Measurements from ENCODE around the gene DNAH14. TPM values are rescaled to one million over a fixed set of nuclear protein-coding genes. Genes with fewer than 3 reads are reported as not detected.

DNAH14 gene
- total and polyA plus RNA-seq, 4 donors: 2.7 to 19.8 (median 9.6) TPM

DNA sequence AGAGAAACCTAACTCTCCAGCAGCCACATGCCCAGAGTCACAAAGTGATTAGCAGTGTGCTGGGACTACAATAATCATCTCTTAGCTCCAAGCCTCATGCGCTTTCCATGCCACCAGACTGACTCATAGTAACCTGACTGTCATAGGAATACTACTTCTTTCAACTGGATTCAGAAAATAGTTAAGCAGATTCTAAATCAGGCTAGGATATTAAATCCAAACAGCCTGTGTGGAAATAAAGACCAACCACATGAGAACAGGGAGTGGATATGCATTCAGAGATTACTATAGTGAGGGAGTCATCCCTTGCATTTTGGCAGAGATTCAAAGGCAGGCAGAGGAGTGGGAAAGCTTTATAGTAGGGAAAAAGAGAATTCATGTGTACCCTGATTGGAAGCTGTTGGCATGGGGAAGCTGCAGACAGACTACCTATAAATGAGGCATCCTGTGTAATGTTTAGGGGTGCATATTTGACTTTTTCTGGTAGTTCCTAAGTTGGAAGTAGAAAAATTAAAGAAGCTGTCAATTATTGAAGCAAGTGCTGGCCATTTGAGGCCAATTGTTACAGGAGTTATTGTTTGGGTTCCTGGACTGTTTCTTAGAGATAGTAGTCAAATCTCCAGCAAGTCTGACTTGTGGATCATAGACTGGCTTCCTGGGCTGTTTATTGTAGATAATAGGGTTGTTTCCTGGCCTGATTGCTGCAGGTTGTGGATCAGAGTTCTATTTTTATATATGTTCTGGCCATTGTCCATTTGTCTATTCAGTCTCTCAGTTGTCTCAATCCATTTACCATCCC lies 31.7 kb upstream of the DNAH14 start:
- H3K4me3 ChIP-seq (ENCODE audit: low read depth in 1 of 3, low read length in 3 of 3): no peak overlapping the region
- no peaks in the 10 kb centered on the region for H3K27me3 ChIP-seq (ENCODE audit: control insufficient read depth in 4 of 4, insufficient read depth in 4 of 4, low read length in 3 of 4)
- TF ChIP-seq, protein P1, sequence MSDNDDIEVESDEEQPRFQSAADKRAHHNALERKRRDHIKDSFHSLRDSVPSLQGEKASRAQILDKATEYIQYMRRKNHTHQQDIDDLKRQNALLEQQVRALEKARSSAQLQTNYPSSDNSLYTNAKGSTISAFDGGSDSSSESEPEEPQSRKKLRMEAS (IDR thresholded peaks at IDR 0.05): no peak
- TF ChIP-seq FOXA2 (IDR thresholded peaks at IDR 0.05) (no peak), GABPA (IDR thresholded peaks at IDR 0.05 in 1 of 2, conservative IDR thresholded peaks at IDR 0.05 in 1 of 2) (no peak)
- H3K27ac ChIP-seq (ENCODE audit: low read depth in 1 of 2, low read length in 2 of 2): no peak overlapping the region
- H3K9ac ChIP-seq (ENCODE audit: low read depth in 1 of 2, low read length in 2 of 2): no peak overlapping the region
- no peaks in the 10 kb centered on the region for H3K36me3 ChIP-seq (ENCODE audit: control insufficient read depth in 4 of 4, insufficient read depth in 3 of 4, low read depth in 1 of 4, low read length in 3 of 4)
- 49% methylated on average over 1 of the region's 1 CpG for WGBS
- H3K9me3 ChIP-seq (ENCODE audit: control insufficient read depth in 4 of 4, low read length in 3 of 4): peaks cover 0 to 2% (median 0%) of the 10 kb centered on the region in 4 donors
- H3K4me1 ChIP-seq (ENCODE audit: control insufficient read depth in 4 of 4, insufficient read depth in 4 of 4, low read length in 3 of 4): no peaks in the 10 kb centered on the region
- no peak for DNase-seq (ENCODE audit: low spot score)

DNA sequence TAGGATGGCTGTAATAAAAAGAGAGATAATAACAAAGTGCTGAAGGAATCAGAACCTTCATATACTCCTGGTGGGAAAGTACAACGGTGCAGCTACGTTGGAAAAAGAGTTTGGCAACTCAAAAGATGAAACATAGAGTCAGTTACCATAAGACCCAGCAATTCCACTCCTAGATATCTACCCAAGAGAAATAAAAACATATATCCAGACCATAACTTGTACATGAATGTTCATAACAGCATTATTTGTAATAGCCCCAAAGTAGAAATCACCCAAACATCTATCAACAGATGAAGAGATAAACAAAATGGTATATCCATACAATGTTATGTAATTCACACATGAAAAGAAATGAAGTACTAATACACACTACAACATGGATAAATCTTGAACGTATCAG lies 30.5 kb upstream of the DNAH14 start:
- Histone ChIP-seq H3K27ac (ENCODE audit: low read depth in 1 of 2, low read length in 2 of 2) (no peak overlapping the region), H3K36me3 (ENCODE audit: control insufficient read depth in 4 of 4, insufficient read depth in 3 of 4, low read depth in 1 of 4, low read length in 3 of 4) (no peaks in the 10 kb centered on the region), H3K27me3 (ENCODE audit: control insufficient read depth in 4 of 4, insufficient read depth in 4 of 4, low read length in 3 of 4) (no peaks in the 10 kb centered on the region), H3K9me3 (ENCODE audit: control insufficient read depth in 4 of 4, low read length in 3 of 4) (peaks cover 0 to 2% (median 0%) of the 10 kb centered on the region in 4 donors), H3K9ac (ENCODE audit: low read depth in 1 of 2, low read length in 2 of 2) (no peak overlapping the region), H3K4me1 (ENCODE audit: control insufficient read depth in 4 of 4, insufficient read depth in 4 of 4, low read length in 3 of 4) (no peaks in the 10 kb centered on the region), H3K4me3 (ENCODE audit: low read depth in 1 of 3, low read length in 3 of 3) (no peak overlapping the region)
- DNase-seq (ENCODE audit: low spot score): no peak
- WGBS: 90% methylated on average over 3 of the region's 3 CpGs
- TF ChIP-seq, protein P2, sequence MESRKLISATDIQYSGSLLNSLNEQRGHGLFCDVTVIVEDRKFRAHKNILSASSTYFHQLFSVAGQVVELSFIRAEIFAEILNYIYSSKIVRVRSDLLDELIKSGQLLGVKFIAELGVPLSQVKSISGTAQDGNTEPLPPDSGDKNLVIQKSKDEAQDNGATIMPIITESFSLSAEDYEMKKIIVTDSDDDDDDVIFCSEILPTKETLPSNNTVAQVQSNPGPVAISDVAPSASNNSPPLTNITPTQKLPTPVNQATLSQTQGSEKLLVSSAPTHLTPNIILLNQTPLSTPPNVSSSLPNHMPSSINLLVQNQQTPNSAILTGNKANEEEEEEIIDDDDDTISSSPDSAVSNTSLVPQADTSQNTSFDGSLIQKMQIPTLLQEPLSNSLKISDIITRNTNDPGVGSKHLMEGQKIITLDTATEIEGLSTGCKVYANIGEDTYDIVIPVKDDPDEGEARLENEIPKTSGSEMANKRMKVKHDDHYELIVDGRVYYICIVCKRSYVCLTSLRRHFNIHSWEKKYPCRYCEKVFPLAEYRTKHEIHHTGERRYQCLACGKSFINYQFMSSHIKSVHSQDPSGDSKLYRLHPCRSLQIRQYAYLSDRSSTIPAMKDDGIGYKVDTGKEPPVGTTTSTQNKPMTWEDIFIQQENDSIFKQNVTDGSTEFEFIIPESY (IDR thresholded peaks at IDR 0.05): no peak
- TF ChIP-seq HNF4G (IDR thresholded peaks at IDR 0.05): no peak
- no peak for TF ChIP-seq FOXA2 (IDR thresholded peaks at IDR 0.05)
- TF ChIP-seq, protein P3, sequence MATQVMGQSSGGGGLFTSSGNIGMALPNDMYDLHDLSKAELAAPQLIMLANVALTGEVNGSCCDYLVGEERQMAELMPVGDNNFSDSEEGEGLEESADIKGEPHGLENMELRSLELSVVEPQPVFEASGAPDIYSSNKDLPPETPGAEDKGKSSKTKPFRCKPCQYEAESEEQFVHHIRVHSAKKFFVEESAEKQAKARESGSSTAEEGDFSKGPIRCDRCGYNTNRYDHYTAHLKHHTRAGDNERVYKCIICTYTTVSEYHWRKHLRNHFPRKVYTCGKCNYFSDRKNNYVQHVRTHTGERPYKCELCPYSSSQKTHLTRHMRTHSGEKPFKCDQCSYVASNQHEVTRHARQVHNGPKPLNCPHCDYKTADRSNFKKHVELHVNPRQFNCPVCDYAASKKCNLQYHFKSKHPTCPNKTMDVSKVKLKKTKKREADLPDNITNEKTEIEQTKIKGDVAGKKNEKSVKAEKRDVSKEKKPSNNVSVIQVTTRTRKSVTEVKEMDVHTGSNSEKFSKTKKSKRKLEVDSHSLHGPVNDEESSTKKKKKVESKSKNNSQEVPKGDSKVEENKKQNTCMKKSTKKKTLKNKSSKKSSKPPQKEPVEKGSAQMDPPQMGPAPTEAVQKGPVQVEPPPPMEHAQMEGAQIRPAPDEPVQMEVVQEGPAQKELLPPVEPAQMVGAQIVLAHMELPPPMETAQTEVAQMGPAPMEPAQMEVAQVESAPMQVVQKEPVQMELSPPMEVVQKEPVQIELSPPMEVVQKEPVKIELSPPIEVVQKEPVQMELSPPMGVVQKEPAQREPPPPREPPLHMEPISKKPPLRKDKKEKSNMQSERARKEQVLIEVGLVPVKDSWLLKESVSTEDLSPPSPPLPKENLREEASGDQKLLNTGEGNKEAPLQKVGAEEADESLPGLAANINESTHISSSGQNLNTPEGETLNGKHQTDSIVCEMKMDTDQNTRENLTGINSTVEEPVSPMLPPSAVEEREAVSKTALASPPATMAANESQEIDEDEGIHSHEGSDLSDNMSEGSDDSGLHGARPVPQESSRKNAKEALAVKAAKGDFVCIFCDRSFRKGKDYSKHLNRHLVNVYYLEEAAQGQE (IDR thresholded peaks at IDR 0.05): no peak
- TF ChIP-seq HNF4A (conservative IDR thresholded peaks at IDR 0.05): no peak

DNA sequence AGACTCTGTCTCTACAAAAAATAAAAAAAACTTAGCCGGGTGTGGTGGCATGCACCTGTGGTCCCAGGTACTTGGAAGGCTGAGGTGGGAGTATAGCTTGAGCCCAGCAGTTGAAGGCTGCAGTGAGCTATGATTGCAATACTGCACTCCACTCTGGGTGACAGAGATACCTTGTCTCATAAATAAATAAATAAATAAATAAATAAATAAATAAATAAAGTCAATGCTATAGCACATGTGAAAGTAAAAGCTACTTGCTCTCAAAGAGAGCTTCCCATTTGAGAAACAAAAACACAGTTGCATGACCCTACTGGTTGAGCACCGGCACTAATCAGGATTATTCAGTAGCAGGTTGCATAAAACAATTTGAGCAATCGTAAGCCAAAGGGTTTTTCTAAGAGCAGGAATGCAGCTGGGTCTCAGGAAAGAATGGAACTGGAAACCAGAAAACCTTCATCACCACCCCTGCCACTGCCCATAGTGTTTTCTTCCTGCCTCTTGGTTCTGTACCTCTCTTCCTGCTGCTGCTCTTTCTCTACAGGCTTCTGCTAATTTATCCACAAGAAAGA lies 29.3 kb upstream of the DNAH14 start:
- 86% methylated on average over 3 of the region's 3 CpGs for WGBS
- TF ChIP-seq FOXA2 (IDR thresholded peaks at IDR 0.05) (no peak), HNF4A (conservative IDR thresholded peaks at IDR 0.05) (no peak), EGR1 (IDR thresholded peaks at IDR 0.05; ENCODE audit: low read depth in 2 of 2) (no peak), NR2F2 (IDR thresholded peaks at IDR 0.05) (no peak), YY1 (IDR thresholded peaks at IDR 0.05) (no peak), HNF4G (IDR thresholded peaks at IDR 0.05) (no peak), GABPA (IDR thresholded peaks at IDR 0.05 in 1 of 2, conservative IDR thresholded peaks at IDR 0.05 in 1 of 2) (no peak), RAD21 (IDR thresholded peaks at IDR 0.05) (no peak), SP1 (IDR thresholded peaks at IDR 0.05) (no peak)
- TF ChIP-seq, protein P1 (IDR thresholded peaks at IDR 0.05): no peak
- TF ChIP-seq, protein P2 (IDR thresholded peaks at IDR 0.05): no peak
- TF ChIP-seq, protein P3 (IDR thresholded peaks at IDR 0.05): no peak

More for the DNA sequence above, 29.3 kb upstream of the DNAH14 start:
- Histone ChIP-seq H3K27ac (ENCODE audit: low read depth in 1 of 2, low read length in 2 of 2) (no peak overlapping the region), H3K27me3 (ENCODE audit: control insufficient read depth in 4 of 4, insufficient read depth in 4 of 4, low read length in 3 of 4) (no peaks in the 10 kb centered on the region), H3K9me3 (ENCODE audit: control insufficient read depth in 4 of 4, low read length in 3 of 4) (peaks cover 0 to 2% (median 0%) of the 10 kb centered on the region in 4 donors), H3K4me3 (ENCODE audit: low read depth in 1 of 3, low read length in 3 of 3) (no peak overlapping the region), H3K9ac (ENCODE audit: low read depth in 1 of 2, low read length in 2 of 2) (no peak overlapping the region), H3K4me1 (ENCODE audit: control insufficient read depth in 4 of 4, insufficient read depth in 4 of 4, low read length in 3 of 4) (no peaks in the 10 kb centered on the region), H3K36me3 (ENCODE audit: control insufficient read depth in 4 of 4, insufficient read depth in 3 of 4, low read depth in 1 of 4, low read length in 3 of 4) (no peaks in the 10 kb centered on the region)
- no peak for DNase-seq (ENCODE audit: low spot score)
